WI38 (cell line): Measurements from ENCODE around the gene CGREF1.

ENCODE experiments used
- H3K4me3 ChIP-seq: 2 replicates; pipeline ENCODE4 v1.5.1; 2011; ENCODE audit warnings: low read depth, mild to moderate bottlenecking, control low read depth, low read length
- TF ChIP-seq, protein P1 (sequence below): IDR thresholded peaks from 2 replicates; pipeline ENCODE4 v1.5.1; 2012; ENCODE audit warnings: low read depth, mild to moderate bottlenecking, control low read depth, low read length

CGREF1 gene

DNA sequence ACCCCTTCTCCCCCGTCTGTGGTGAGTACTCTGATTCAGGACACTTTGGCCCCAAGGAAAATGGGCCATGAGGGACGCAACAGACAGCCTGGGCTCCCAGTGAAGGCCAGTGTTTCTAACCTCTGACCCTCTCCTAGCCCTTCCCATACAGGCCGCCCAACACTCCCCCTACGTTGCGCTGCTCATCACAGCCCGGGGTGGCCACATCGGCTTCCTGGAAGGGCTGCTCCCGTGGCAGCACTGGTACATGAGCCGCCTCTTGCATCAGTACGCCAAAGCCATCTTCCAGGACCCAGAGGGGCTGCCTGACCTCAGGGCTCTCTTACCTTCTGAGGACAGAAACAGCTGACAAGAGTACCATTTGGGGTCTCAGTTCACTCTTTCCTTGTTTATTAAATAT, 11.5 kb upstream of the CGREF1 start:
- TF ChIP-seq, protein P1, sequence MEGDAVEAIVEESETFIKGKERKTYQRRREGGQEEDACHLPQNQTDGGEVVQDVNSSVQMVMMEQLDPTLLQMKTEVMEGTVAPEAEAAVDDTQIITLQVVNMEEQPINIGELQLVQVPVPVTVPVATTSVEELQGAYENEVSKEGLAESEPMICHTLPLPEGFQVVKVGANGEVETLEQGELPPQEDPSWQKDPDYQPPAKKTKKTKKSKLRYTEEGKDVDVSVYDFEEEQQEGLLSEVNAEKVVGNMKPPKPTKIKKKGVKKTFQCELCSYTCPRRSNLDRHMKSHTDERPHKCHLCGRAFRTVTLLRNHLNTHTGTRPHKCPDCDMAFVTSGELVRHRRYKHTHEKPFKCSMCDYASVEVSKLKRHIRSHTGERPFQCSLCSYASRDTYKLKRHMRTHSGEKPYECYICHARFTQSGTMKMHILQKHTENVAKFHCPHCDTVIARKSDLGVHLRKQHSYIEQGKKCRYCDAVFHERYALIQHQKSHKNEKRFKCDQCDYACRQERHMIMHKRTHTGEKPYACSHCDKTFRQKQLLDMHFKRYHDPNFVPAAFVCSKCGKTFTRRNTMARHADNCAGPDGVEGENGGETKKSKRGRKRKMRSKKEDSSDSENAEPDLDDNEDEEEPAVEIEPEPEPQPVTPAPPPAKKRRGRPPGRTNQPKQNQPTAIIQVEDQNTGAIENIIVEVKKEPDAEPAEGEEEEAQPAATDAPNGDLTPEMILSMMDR = no peak
- H3K4me3 ChIP-seq = no peak overlapping the region

DNA sequence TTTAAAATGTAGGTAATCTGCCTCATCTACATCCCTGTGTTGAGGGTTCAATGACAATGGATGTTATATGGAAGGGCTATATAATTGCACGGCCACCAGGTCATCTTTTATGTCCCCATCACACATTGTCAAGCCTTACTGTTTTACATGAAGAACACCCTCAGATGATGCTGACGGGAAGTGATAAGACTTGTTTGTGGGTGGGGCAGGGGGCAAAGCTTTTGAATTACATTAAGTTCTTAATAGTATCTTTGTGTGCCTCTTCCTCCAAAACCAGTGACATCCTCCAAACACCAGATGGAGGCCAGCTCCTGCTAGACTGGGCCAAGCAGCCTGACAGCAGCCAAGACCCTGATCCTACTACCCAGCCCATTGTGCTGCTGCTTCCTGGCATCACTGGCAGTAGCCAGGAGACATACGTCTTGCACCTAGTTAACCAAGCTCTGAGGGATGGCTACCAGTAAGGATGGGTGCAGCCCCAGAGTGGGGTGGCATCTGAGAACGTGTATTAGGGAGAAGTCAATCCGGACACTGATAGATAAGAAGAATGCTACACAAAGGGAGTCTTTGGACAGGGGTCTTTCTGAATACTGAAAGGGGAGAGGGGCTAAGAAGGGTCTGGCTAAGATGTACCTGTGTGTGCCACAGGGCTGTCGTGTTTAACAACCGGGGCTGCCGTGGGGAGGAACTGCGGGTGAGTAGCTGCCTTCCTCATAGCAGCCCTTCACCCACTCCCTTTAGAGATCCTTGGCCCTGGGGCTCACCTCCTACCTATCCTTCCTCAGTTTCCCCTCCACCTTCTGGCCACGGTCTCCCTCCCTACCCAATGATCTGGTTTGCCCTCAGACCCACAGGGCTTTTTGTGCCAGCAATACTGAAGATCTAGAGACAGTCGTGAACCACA, 10.0 kb upstream of the CGREF1 start:
- TF ChIP-seq, protein P1 = no peak
- no peak overlapping the region for H3K4me3 ChIP-seq

DNA sequence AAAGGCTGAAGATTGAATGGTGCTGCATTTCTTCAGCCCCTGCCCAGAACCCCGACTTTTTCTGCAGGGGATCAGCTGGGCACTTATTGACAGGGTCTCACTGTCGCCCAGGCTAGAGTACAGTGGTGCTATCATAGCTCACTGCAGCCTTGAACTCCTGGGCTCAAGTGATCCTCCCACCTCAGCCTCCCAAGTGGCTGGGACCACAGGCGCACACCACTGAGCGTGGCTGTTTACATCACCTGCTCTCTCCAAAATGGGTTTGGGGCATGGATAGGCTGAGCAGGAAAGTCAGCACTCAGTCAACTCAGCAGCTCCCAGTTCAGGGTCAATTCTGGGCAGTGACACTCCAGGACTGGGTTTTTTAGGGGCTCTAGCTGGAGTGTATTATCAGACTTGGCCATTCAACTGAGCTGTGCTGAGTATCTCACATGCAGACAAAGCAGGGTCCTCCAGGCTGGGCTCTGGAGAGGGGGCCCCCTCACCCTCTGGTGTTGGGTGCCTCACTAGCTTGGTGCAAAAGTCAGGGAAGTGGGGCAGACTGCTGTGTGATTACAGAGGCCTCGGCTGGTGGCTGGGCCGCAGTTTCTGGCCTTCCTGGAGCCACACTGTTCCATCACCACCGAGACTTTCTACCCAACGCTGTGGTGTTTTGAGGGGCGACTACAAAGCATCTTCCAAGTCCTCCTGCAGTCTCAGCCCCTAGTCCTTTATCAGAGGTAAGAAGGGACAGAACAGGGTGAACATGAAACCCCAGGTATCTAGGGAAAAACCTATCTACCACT, 9.1 kb upstream of the CGREF1 start:
- TF ChIP-seq, protein P1 = no peak
- H3K4me3 ChIP-seq = no peak overlapping the region

DNA sequence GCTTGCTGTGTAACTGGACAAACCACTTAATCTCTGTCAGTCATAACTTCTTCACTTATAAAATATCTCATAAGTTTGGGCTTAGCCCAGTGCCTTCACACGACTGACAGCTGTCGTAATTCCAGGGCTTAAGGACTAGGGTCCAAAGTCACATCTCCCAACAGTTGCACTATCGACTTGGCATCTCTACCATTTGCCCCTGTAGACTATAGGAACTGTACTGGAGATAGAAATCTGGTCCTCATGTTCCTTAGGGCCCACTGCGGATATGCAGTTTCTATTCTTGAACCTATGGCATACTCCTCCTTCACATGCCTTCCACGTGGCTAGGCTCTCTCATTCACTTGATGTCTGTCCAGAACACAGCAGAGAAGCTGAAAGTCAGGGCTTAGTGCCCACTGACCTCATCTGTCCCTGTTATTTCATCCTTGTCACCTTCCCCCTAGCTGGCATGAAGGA, 7.4 kb upstream of the CGREF1 start:
- TF ChIP-seq, protein P1 = no peak
- H3K4me3 ChIP-seq = no peak overlapping the region

DNA sequence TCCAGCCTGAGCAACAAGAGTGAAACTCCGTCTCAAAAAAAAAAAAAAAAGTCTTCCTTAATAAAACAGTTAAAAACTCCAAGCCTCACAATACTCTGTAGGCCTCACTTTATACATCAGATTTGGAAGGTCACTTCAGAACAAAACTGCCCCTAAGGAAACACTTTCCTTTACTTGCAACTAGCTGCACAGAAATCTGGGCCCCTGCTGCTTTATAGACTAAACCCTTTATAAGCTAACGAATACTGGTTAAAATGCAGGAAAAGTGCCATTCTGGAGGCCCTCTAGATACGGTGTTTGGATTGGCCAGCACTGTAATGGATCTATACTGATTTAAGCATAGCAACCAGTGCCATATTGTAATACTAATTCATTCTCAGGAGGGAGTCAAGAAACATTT, 6.2 kb upstream of the CGREF1 start:
- TF ChIP-seq, protein P1 = no peak
- no peak overlapping the region for H3K4me3 ChIP-seq

DNA sequence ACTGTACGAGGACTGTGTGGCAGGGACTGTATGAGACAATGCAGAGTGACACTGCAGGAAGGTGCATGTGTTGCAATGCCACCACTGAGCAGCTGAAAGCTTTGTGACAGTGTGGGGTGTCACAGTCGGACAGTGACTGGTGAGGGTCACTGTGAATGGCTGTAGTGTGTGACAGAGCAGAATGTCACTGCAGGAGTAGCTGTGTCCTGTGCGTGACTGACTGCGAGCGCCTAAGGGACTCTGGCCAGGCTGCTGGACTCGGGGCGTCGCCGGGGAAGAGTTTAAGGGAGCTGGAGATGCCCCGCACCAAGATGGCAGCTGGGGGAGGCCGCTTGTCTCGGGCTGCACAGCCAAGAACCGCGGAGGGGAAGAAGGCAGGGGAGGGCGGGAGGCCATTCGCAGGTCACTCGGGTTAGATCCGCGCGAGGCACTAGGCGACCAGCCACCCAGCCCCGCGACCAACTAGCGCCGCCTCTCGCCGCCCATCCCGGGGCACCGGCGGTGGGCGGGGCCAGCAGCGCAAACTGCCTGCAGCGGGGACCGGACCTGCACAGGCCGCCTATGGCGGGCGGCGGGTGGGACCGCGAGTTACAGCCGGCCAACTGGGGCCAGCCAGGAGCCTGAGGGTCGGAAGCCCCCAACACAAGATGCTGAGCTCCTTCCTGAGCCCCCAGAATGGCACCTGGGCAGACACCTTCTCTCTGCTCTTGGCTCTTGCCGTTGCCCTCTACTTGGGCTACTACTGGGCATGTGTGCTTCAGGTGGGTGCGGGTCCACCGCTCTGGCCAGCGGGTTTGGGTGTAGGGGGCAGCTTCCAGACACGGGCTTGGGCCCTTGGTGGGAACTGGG, 4.6 kb upstream of the CGREF1 start, which contains the start of gene ABHD1:
Gene ABHD1 (plus strand): TSS at position 514 of the 849 bp plus-strand sequence. CDS start 134 bp downstream, at position 648.
- TF ChIP-seq, protein P1 = no peak
- peak within 1 kb of the TSS; percentile 53 for H3K4me3 ChIP-seq
